COLO668 (cell line): ENCODE results near the gene KIAA1614.
A peak's percentile ranks its signal among the peaks of the same experiment; 100 is the strongest.

Source experiments
- DNase-seq: peaks from one replicate; lab custom pipeline; 2025; ENCODE audit not compliant: unreplicated experiment; lab: John Stamatoyannopoulos, UW

The KIAA1614 gene

DNA sequence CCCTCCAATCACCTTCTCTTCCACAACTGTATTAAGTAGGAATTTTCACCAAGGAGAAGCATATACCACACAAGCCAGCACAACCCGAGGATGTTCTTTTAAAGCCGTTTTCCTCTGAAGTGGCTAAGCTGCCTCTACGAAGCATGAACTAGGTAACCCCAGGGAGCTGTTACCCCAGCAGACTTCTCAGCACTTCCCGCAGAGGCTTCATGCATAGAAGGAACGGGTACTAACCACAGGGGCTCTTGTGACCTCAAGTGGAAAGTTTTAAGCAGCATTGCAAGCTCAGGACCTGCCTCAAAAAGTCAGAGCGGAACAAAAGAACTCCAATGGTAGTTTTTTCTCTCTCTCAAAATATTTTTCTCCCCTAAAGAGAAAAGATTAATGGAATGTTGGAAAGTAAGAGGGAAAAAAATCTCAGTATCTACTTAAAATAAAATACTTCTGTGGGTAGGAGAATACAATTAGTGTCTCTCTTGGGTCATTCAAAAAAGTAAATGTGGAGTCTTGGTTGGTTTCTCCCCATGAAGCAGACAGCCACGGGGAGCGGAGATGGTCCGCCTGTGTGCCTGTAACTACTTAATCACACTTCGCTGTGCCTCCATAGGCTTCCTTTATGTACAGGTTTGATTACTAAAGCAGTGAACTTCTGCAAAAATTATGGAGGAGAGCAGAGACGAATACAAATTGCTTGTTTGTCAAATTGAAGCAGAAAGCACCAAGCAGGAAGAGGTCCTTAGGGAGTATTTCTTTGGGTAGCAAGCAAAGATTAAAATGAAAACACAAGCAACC is 69.1 kb downstream of the KIAA1614 start:
- no peak for DNase-seq

DNA sequence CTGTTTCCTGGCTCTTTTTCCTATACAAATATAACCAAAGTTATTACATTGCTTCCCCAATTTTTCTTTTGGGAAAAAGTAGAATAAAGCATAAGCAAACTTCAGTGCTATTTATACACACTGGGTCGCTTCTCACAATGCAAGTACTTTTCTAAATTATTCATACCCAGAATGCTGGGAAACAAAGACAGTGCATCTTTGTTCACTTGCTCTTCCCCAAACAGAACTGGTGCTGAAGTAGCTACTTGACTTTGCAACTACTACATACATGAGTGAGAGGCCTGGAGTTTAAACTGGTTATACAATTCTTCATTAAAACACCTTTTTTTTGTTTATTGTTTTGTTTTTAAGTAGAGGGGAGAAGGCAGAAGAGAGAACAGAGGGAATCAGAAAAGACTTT is 69.7 kb downstream of the KIAA1614 start:
- no peak for DNase-seq

- DNase-seq, result peak; percentile 64
These were observed 75.6 kb downstream of the KIAA1614 start for GRCh38 chr1:180988253-180988752.

GRCh38 chr1:180994262-180994661 is 81.6 kb downstream of the KIAA1614 start:
- no peak for DNase-seq

GRCh38 chr1:180997843-180998504 is 85.3 kb downstream of the KIAA1614 start:
- DNase-seq, result no peak
